Measurements from ENCODE around the gene RFX7.

DNA sequence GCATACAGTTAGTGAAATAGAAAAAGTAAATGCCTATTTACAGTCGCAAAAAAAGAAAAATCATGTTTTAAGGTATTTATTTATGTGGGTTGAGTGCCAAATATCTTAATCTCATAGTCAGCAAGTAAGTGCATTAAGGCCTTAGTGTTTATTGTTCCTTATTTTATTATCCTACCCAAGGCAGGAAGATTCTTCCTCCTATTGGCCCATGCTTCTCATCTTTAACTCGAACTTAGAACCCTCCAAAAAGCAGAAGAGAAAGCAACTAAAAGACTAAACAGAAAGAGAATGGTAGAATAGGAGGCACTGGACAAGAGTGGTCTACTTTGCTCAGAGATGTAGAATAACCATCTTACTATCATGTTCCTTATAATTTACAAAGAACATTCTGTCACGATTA, 7.5 kb downstream of the RFX7 start:
- no peak for TF ChIP-seq ARNT (IDR thresholded peaks at IDR 0.05)
- TF ChIP-seq SP1 (IDR thresholded peaks at IDR 0.05): no peak
- no peak for TF ChIP-seq HDGF (IDR thresholded peaks at IDR 0.05; ENCODE audit: borderline replicate concordance)

Measured in HEK293T (cell line).